Kidney (tissue), 14 donors: ENCODE data around the gene KRT6A. TPM values are rescaled to one million over a fixed set of nuclear protein-coding genes. Genes with fewer than 3 reads are reported as not detected.
"Not testable (repeated sequence)": the region's sequence is repeated elsewhere in the genome, so short reads cannot be mapped to it uniquely, and the experiment has no call there.

ENCODE experiments used
- DNase-seq, 5 donors: peaks; one replicate each; pipeline ENCODE4 v3.0.0-alpha.2; 2013 to 2020
- FAIRE-seq: peaks from 2 replicates; lab custom pipeline; 2012; peaks lifted over from hg19 to GRCh38; lab: Jason Lieb, UNC
- H3K27ac ChIP-seq, 2 donors: one replicate each; pipeline ENCODE4 v1.7.0; 2013; ENCODE audit warnings: low read depth in 2 of 2, low read length in 2 of 2, inconsistent platforms in 1 of 2
- H3K27me3 ChIP-seq: one replicate; pipeline ENCODE4 v1.7.1; 2013; ENCODE audit warnings: low read length, inconsistent platforms; ENCODE audit not compliant: control insufficient read depth, insufficient read depth
- H3K36me3 ChIP-seq, 3 donors: one replicate each; pipeline versions ENCODE4 v1.7.0 to v1.7.1; 2013; ENCODE audit warnings: low read length in 3 of 3, control low read depth in 1 of 3, inconsistent platforms in 1 of 3; ENCODE audit not compliant: insufficient read depth in 3 of 3, control insufficient read depth in 2 of 3
- H3K4me1 ChIP-seq, 3 donors: one replicate each; pipeline versions ENCODE4 v1.7.0 to v1.7.1; 2013; ENCODE audit warnings: low read length in 3 of 3, inconsistent platforms in 1 of 3, low read depth in 1 of 3; ENCODE audit not compliant: control insufficient read depth in 2 of 3, insufficient read depth in 2 of 3
- H3K4me3 ChIP-seq, 3 donors: one replicate each; pipeline versions ENCODE4 v1.7.0 to v1.8.1; 2013; ENCODE audit warnings: low read length in 3 of 3, control low read depth in 1 of 3, inconsistent platforms in 1 of 3
- H3K9ac ChIP-seq, 3 donors: one replicate each; pipeline versions ENCODE4 v1.7.0 to v1.7.1; 2013; ENCODE audit warnings: low read length in 3 of 3, control low read depth in 1 of 3, inconsistent platforms in 1 of 3
- H3K9me3 ChIP-seq, 3 donors: one replicate each; pipeline versions ENCODE4 v1.7.0 to v1.7.1; 2013; ENCODE audit warnings: low read length in 3 of 3, control low read depth in 1 of 3, inconsistent platforms in 1 of 3; ENCODE audit not compliant: control insufficient read depth in 2 of 3, insufficient read depth in 1 of 3
- intact Hi-C: fragments of 100-400 bp; cut with DNase I; formaldehyde crosslinking; loops from one replicate; pipeline ENCODE4 v1.11.1; 2022
- polyA plus RNA-seq: library from polyadenylated mRNA; stranded (reverse); fragments of 350-450 nt; fragmentation: Illumina TruSeq; extraction: RNeasy Lipid Tissue Mini Kit (QIAGEN cat#74804); gene quantifications from one replicate; pipeline ENCODE4 v1.2.3, GENCODE V29; 2014; ENCODE audit warnings: low read depth, low replicate concordance; ENCODE audit not compliant: insufficient read depth
- total RNA-seq: library from RNA; stranded (reverse); fragmentation: NEBNext Ultra II Directional; extraction: Animal tissue kit (Norgen Biotek cat#: 25700); gene quantifications from one replicate; pipeline ENCODE4 v1.2.1, GENCODE V29; 2021
- TF ChIP-seq, protein P1 (sequence below): IDR thresholded peaks from 3 replicates; pipeline ENCODE4 v1.5.1; 2012; ENCODE audit warnings: mild to moderate bottlenecking, moderate library complexity, borderline replicate concordance; ENCODE audit not compliant: insufficient read depth; ENCODE audit errors: extremely low read depth
- donor health status: control.
- donor health status: control.
- donor health status: control.
- donor health status: control.
- donor health status: control.
- donor health status: DM: yes; HTN: yes; CAD: no.
- donor health status: Normal renal cell carcinoma (clear cell type).

Gene KRT6A
- total and polyA plus RNA-seq, 2 donors from 2014 or later: not detected

DNA sequence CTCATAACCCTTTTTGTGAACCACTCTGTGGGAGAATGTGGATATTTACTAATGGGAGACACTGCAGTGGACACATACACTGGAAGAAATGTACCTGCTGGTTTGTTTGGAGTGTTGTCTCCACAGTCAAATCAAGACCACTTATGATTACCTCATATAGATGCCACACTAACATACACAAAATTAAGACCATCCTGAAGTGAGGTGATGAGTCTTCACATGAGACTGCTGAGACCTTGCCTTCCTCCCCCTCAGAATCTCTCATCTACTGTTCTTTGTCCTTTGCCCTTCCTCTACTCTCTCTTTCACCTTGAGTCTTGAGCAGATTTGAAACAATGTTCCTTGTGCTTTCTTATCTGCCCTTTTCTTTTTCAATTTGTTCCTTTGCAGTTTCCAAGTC is 4.3 kb downstream of the KRT6A start:
- Histone ChIP-seq H3K9ac (no peak overlapping the region), H3K4me1 (no peaks in the 10 kb centered on the region), H3K9me3 (no peaks in the 10 kb centered on the region), H3K27ac (no peak overlapping the region), H3K36me3 (no peaks in the 10 kb centered on the region), H3K27me3 (no peaks in the 10 kb centered on the region), H3K4me3 (no peak overlapping the region)
- TF ChIP-seq, protein P1, sequence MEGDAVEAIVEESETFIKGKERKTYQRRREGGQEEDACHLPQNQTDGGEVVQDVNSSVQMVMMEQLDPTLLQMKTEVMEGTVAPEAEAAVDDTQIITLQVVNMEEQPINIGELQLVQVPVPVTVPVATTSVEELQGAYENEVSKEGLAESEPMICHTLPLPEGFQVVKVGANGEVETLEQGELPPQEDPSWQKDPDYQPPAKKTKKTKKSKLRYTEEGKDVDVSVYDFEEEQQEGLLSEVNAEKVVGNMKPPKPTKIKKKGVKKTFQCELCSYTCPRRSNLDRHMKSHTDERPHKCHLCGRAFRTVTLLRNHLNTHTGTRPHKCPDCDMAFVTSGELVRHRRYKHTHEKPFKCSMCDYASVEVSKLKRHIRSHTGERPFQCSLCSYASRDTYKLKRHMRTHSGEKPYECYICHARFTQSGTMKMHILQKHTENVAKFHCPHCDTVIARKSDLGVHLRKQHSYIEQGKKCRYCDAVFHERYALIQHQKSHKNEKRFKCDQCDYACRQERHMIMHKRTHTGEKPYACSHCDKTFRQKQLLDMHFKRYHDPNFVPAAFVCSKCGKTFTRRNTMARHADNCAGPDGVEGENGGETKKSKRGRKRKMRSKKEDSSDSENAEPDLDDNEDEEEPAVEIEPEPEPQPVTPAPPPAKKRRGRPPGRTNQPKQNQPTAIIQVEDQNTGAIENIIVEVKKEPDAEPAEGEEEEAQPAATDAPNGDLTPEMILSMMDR: no peak
- FAIRE-seq (no peak), DNase-seq (no peak)
- intact Hi-C loops: no loop called here

DNA sequence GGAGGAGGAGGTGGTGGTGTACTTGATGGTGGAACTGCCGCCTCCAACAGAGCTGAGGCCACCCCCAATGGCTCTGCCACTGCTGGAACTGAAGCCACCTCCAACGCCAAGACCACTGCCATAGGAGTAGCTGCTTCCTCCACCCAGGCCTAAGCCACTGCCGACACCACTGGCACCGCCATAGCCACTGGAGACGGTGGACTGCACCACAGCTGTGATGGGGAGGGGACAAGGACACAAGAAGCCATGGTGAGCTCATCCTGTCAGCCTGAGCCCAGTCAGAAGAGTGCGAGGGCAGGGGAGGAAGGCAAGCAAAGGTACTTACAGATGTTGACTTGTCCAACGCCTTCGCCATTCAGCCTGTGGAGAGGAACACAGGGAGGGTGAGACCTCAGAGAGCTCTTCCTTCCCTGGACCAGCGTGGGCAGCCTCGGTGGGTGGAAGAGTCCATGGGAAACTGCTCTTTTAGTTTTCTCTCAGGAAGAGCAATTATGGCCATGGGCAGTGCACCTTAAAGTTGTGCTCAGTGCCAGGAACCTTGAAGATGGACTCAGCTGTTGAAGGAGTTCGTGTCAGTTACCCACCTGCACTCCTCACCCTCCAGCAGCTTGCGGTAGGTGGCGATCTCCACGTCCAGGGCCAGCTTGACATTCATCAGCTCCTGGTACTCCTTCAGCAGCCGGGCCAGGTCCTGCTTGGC is 5.2 kb downstream of the KRT6A start:
- DNase-seq, H3K4me1 ChIP-seq, H3K9me3 ChIP-seq, H3K27me3 ChIP-seq, H3K36me3 ChIP-seq, H3K27ac ChIP-seq, H3K4me3 ChIP-seq, FAIRE-seq, H3K9ac ChIP-seq, intact Hi-C loops: not testable (repeated sequence)

DNA sequence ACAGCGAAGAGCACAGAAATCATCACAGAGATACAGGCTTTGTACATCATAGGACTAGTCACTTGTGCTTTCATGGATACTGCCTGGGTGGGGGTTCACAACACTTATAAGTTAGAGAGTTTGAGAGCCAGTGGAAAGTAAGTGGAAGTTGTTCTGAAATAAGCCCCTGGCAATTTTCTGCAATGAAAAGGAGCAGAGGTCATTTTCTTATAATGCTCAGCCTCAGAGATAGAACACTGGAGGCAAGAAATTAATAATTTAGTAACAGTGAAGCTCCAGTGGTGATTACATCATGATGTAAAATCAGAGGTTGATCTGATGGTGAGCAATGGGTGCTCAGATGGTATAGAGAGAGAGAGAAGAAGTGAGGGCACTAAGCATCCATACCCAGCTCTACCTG is 5.8 kb downstream of the KRT6A start:
- TF ChIP-seq, protein P1: no peak
- H3K4me3 ChIP-seq: no peak overlapping the region
- no peak overlapping the region for H3K9ac ChIP-seq
- intact Hi-C loops: no loop called here
- FAIRE-seq (no peak), DNase-seq (no peak)
- H3K27ac ChIP-seq: no peak overlapping the region
- H3K9me3 ChIP-seq: no peaks in the 10 kb centered on the region
- no peaks in the 10 kb centered on the region for H3K27me3 ChIP-seq
- no peaks in the 10 kb centered on the region for H3K36me3 ChIP-seq
- no peaks in the 10 kb centered on the region for H3K4me1 ChIP-seq

DNA sequence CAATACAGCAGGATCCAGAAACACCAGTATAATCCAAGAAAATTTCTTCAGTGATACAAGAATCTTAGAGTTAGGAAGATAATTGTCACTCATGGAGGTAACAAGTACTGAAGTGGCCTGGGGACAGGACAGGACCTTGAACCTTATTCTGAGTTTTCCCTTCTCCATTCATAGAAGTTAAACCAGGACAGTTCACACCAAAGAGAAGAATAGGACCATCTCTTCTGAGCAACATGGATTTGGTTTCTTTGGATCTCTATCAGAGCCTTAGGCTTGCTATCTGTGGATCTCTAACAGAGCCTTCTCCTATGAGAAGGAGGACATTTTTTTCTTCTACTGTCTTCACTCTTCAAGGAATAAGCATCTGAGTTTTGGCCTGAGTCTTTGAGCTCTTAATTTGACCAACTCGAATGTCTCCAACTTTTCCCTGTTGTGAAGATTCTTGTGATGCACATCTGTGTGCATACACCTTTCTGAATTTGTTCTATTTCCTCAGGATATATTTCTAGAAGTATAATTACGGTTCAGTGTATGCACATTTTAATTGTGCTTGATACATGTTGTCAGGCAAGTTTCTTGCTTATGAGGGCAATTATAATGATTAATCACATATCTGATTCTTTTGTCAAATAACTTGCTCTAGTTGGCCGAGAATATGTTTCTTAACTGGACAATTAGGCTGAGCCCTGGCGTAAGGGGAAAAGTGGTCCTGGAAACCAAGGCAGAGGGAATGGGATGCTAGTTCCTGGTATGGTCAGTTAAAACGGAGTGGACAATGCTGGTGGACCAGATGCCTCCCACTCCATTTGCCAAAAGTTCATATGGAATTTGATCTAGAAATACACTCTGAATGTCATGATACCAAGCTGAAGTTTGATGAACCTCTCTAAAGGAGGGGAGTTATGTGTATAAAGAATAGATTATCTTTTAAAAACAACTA is 6.6 kb downstream of the KRT6A start:
- no peak for FAIRE-seq
- Histone ChIP-seq H3K9ac (no peak overlapping the region), H3K27me3 (no peaks in the 10 kb centered on the region), H3K36me3 (no peaks in the 10 kb centered on the region), H3K4me3 (no peak overlapping the region), H3K9me3 (no peaks in the 10 kb centered on the region), H3K27ac (no peak overlapping the region), H3K4me1 (no peaks in the 10 kb centered on the region)
- TF ChIP-seq, protein P1: no peak
- DNase-seq: no peak
- intact Hi-C loops: no loop called here
